Neural crest cell (in vitro differentiated cells): ENCODE measurements around the gene CIPC. TPM values are rescaled to one million over a fixed set of nuclear protein-coding genes. Genes with fewer than 3 reads are reported as not detected.

Experiments
- DNase-seq: peaks from one replicate; pipeline ENCODE4 v3.0.0; 2021; ENCODE audit warnings: low read depth, mixed read lengths, low spot score
- H3K27ac Mint-ChIP-seq: one replicate; pipeline ENCODE4 v1.8.0; 2021; ENCODE audit warnings: mild to moderate bottlenecking, mixed read lengths; ENCODE audit not compliant: unreplicated experiment
- H3K27me3 Mint-ChIP-seq: 2 replicates; pipeline ENCODE4 v1.8.0; 2021; ENCODE audit warnings: low read depth, mild to moderate bottlenecking, mixed read lengths
- H3K36me3 Mint-ChIP-seq: 2 replicates; pipeline ENCODE4 v1.8.0; 2021; ENCODE audit warnings: low read depth, mild to moderate bottlenecking, mixed read lengths
- H3K4me1 Mint-ChIP-seq: 2 replicates; pipeline ENCODE4 v1.8.0; 2021; ENCODE audit warnings: mixed read lengths
- H3K4me3 Mint-ChIP-seq: one replicate; pipeline ENCODE4 v1.8.0; 2021; ENCODE audit warnings: mild to moderate bottlenecking, mixed read lengths
- H3K9me3 Mint-ChIP-seq: 2 replicates; pipeline ENCODE4 v1.8.0; 2021; ENCODE audit warnings: mixed read lengths
- total RNA-seq: library from RNA; stranded (reverse); gene quantifications from 2 replicates; pipeline ENCODE4 v1.2.1, GENCODE V29; 2021
- TF ChIP-seq, protein P1 (sequence below): fragments of 200-600 bp; sonication (generic); conservative IDR thresholded peaks from 2 replicates; pipeline ENCODE4 v1.5.0; 2021; ENCODE audit warnings: antibody characterized with exemption, mild to moderate bottlenecking

CIPC gene
- total RNA-seq, 1 donor from 2014 or later: 28.7 TPM

DNA sequence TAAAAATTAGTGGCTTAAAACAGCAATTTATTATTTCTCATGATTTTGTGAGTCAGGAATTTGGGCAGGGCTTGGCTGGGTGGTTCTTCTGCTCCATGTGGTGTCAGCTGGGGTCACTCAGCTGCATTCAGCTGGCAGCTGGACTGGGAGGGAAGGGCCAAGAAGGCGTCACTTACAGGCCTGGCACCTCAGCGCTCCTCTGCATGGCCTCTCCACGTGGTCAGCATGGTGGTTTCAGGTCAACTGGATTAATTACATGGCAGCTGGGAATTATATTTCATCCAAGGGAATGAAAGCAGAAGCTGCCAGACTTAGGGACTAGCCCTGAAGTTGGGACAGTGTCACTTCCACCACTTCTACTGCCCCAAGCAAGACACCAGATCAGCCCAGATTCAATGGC is 42.1 kb upstream of the CIPC start:
- no peaks in the 10 kb centered on the region for H3K27me3 Mint-ChIP-seq

DNA sequence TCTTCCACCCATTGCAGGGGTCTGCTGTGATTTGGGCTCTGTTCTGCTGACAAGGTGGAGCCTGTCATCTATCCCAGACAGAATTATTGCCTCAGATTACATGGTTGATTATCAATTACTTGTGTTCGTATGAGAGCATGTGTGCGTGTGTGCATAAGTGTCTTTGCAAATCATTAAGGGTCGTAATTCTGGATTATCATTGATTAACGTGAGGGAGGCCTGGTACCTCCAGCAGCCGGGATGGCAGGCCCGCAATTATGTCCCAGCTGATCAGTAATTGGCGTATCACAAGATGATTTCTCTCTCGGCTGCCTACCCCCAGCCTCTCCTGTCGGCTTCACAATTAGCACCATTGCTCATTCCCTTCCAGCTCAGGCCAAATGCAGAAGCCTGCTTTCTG is 39.9 kb upstream of the CIPC start:
- H3K4me1 Mint-ChIP-seq: peaks cover 23% of the 10 kb centered on the region
- H3K9me3 Mint-ChIP-seq: no peaks in the 10 kb centered on the region
- peak overlapping the region; percentile 83 for H3K27ac Mint-ChIP-seq

More for the DNA sequence above, 42.1 kb upstream of the CIPC start:
- TF ChIP-seq, protein P1, sequence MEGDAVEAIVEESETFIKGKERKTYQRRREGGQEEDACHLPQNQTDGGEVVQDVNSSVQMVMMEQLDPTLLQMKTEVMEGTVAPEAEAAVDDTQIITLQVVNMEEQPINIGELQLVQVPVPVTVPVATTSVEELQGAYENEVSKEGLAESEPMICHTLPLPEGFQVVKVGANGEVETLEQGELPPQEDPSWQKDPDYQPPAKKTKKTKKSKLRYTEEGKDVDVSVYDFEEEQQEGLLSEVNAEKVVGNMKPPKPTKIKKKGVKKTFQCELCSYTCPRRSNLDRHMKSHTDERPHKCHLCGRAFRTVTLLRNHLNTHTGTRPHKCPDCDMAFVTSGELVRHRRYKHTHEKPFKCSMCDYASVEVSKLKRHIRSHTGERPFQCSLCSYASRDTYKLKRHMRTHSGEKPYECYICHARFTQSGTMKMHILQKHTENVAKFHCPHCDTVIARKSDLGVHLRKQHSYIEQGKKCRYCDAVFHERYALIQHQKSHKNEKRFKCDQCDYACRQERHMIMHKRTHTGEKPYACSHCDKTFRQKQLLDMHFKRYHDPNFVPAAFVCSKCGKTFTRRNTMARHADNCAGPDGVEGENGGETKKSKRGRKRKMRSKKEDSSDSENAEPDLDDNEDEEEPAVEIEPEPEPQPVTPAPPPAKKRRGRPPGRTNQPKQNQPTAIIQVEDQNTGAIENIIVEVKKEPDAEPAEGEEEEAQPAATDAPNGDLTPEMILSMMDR: no peak
- Mint-ChIP-seq H3K27ac (no peak overlapping the region), H3K36me3 (no peaks in the 10 kb centered on the region), H3K9me3 (no peaks in the 10 kb centered on the region), H3K4me1 (peaks cover 36% of the 10 kb centered on the region), H3K4me3 (no peak overlapping the region)
- no peak for DNase-seq

DNA sequence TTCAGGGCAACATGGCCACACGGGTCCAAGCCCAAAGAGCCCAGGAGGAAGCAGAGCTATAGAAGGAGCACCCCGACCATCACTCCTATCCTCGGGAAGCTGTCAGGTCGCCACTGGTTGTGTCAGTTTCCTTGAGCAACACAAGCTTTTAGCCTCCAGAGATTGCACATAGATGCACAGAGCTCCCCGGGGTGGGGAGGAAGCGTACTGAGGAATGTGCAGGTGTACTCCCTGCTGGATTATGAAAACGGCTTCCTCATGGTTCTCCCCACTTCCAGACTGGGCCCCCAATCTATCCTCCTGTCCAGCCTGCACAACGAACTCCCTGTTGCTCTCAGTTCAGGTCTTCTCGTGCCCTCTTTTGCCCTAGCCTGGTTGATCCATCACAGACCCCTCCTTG is 39.3 kb upstream of the CIPC start:
- no peaks in the 10 kb centered on the region for H3K36me3 Mint-ChIP-seq

More for the DNA sequence above, 39.9 kb upstream of the CIPC start:
- TF ChIP-seq, protein P1: no peak
- H3K36me3 Mint-ChIP-seq: no peaks in the 10 kb centered on the region
- no peaks in the 10 kb centered on the region for H3K27me3 Mint-ChIP-seq
- DNase-seq: no peak
- H3K4me3 Mint-ChIP-seq: no peak overlapping the region

GRCh38 chr14:77059276-77059915 is 38.7 kb upstream of the CIPC start:
- H3K4me1 Mint-ChIP-seq: peaks cover 29% of the 10 kb centered on the region
- H3K27ac Mint-ChIP-seq: peak overlapping the region; percentile 91
- H3K27me3 Mint-ChIP-seq: no peaks in the 10 kb centered on the region
- DNase-seq: peak; percentile 64
- TF ChIP-seq, protein P1: peak; percentile 60
- no peak overlapping the region for H3K4me3 Mint-ChIP-seq
- H3K9me3 Mint-ChIP-seq: no peaks in the 10 kb centered on the region
- H3K36me3 Mint-ChIP-seq: no peaks in the 10 kb centered on the region

More for the DNA sequence above, 39.3 kb upstream of the CIPC start:
- Mint-ChIP-seq H3K4me1 (peaks cover 25% of the 10 kb centered on the region), H3K4me3 (no peak overlapping the region), H3K9me3 (no peaks in the 10 kb centered on the region), H3K27ac (peak overlapping the region; percentile 83), H3K27me3 (no peaks in the 10 kb centered on the region)
- TF ChIP-seq, protein P1: no peak
- no peak for DNase-seq

GRCh38 chr14:77061630-77062257 is 36.3 kb upstream of the CIPC start:
- Mint-ChIP-seq H3K27ac (no peak overlapping the region), H3K9me3 (no peaks in the 10 kb centered on the region), H3K4me1 (peaks cover 42% of the 10 kb centered on the region), H3K4me3 (no peak overlapping the region), H3K36me3 (no peaks in the 10 kb centered on the region), H3K27me3 (no peaks in the 10 kb centered on the region)
- no peak for DNase-seq
- TF ChIP-seq, protein P1: no peak
